Suppressor macrophage treated with lipopolysaccharide for 1 hour (primary cell): ENCODE results near the gene MCM9.
"Not testable (repeated sequence)": the region's sequence is repeated elsewhere in the genome, so short reads cannot be mapped to it uniquely, and the experiment has no call there.

Source experiments
- DNase-seq, 3 donors: peaks; one replicate each; pipeline ENCODE4 v3.0.0-alpha.2; 2020 to 2022

The MCM9 gene

GRCh38 chr6:118765316-118765715 lies 169.6 kb downstream of the MCM9 start:
- not testable (repeated sequence) for DNase-seq

DNA sequence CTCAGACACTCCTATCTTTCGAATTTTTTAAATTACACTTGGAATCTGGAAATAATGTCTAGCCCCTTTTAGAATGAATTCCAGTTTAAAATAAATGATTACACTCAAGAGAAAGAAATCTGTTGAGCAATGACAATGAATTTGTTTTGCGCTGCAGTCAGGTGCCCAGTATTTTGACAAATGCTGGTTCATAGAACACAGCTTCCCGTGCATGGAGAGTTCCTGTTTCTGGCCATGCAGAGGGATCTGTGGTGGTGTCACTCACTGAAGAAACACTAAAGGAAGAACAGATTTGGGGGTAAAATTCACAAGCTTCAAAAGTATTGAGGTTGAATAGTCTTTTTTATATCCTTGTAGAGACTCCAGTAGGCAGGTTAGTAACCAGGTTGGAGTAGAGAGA lies 170.2 kb downstream of the MCM9 start:
- DNase-seq: peak; percentile 62 to 67 (median 67)
